ENCODE results near the gene MFAP3L.

The MFAP3L gene

DNA sequence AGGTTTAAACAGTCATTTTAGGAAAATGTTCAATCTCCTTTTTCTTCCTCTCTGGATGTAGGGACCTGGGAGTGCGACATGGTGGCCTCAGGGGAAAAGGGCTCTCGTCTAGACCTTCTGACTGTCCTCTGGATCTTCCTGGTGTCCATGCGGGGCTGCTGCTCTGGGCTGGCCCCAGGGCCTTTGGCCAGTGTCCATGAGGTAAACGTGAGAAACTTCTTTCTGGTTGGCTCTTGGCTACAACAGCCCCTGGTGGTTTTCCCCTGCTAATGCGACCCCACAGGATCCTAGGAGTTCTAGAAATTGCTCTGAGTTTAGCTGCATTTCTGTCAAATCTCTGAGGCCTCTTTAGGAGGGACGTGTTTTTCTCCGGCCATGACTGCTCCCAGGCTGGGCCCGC, 85.7 kb downstream of the MFAP3L start:
- DNase-seq (ENCODE audit: low spot score): no peak

Measured in kidney tubule cell (primary cell).